Tibial nerve (tissue), 4 donors: ENCODE results near the gene SEC24D.
A peak's percentile ranks its signal among the peaks of the same experiment; 100 is the strongest.

Experiments
- CTCF ChIP-seq, 5 experiments: fragments of 200-600 bp in 3 of 5; fragments of 450-650 bp in 2 of 5; sonication (generic) in 3 of 5; IDR thresholded peaks; one replicate each; pipeline ENCODE4 v1.5.1; 2016 to 2019; ENCODE audit warnings: antibody characterized with exemption in 5 of 5, mild to moderate bottlenecking in 3 of 5, moderate library complexity in 2 of 5
- EP300 ChIP-seq, 2 donors: sonication (generic); formaldehyde crosslinking; IDR thresholded peaks; one replicate each; pipeline ENCODE4 v1.6.1; 2017; ENCODE audit warnings: antibody characterized with exemption in 2 of 2, mild to moderate bottlenecking in 1 of 2
- POLR2A ChIP-seq, 2 donors: fragments of 450-650 bp; IDR thresholded peaks; one replicate each; pipeline ENCODE4 v1.6.1; 2017; ENCODE audit warnings: antibody characterized with exemption in 2 of 2, mild to moderate bottlenecking in 2 of 2, moderate library complexity in 2 of 2

- TF ChIP-seq CTCF (IDR thresholded peaks at IDR 0.05) (peak in 3 of 5 experiments; percentile 19 to 54 (median 49)), POLR2A (IDR thresholded peaks at IDR 0.05) (peak; percentile 71 to 89), EP300 (IDR thresholded peaks at IDR 0.05) (peak in 1 of 2 donors; percentile 78)
These were observed at the start of gene SEC24D for GRCh38 chr4:118835571-118836300.
